Measurements from ENCODE around the gene SIGLEC8.

The SIGLEC8 gene

DNA sequence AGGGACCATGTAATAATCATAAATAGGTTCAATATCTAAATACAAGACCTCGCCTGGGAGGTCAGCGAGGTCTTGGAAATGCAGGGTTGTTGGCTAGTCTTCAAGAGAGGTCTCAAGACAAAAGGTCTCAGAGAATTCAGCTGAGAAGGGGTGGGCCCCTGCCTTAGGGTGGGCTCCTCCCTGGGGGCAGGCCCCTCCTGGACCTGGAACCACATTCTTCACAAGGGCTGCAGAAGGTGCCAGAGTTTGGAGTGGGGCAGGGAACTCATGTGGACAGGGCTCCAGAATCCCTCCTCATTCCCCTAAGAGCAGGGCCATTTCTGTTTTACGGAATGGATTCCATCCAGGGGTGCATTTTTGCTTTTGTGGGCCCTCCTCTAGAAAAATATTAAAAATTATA lies 30.2 kb upstream of the SIGLEC8 start:
- Histone ChIP-seq H3K9me3 (ENCODE audit: low read length) (no peaks in the 10 kb centered on the region), H3K27me3 (ENCODE audit: insufficient read depth, low read length) (peaks cover 2% of the 10 kb centered on the region), H3K36me3 (ENCODE audit: insufficient read depth, low read length) (no peaks in the 10 kb centered on the region), H3K4me1 (ENCODE audit: insufficient read depth, low read length) (no peaks in the 10 kb centered on the region), H2AFZ (ENCODE audit: low read depth, low read length) (no peak overlapping the region), H3K4me3 (ENCODE audit: low read length) (no peak overlapping the region)

DNA sequence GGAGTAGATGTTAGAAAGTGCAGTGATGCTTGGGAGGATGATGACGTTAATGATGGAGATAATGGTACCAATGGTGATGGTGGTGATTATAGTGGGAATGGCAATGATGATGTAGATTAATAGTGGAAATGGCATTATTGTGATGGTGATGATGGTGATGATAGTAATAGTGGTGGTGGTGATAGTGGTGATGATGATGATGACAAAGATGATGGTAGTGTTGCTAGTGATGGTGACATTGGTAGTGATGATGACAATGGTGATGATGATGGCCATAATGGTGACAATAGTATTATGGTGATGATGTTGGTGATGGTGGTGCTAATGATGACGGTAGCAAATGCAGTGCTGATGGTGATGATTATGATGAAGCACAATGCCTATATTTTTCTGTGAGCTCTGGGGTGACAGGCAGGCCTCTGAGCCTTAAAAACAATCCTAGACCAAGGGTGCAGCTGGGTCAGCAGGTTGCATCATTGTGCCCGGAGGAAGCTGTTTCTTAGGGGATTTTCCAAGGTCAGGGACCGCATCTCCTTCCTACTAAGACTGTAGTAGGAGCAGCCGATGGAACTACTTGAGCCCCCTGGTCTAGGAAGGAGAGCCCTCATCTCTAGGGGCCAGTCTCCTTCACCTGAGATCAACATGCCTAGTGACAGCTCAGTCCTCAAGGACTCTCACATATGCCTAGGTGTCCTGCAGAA lies 27.9 kb upstream of the SIGLEC8 start:
- H3K4me3 ChIP-seq (ENCODE audit: low read length), result no peak overlapping the region
- no peaks in the 10 kb centered on the region for H3K27me3 ChIP-seq (ENCODE audit: insufficient read depth, low read length)
- no peaks in the 10 kb centered on the region for H3K36me3 ChIP-seq (ENCODE audit: insufficient read depth, low read length)
- peaks cover 14% of the 10 kb centered on the region for H3K4me1 ChIP-seq (ENCODE audit: insufficient read depth, low read length)
- no peaks in the 10 kb centered on the region for H3K9me3 ChIP-seq (ENCODE audit: low read length)
- H2AFZ ChIP-seq (ENCODE audit: low read depth, low read length), result no peak overlapping the region

DNA sequence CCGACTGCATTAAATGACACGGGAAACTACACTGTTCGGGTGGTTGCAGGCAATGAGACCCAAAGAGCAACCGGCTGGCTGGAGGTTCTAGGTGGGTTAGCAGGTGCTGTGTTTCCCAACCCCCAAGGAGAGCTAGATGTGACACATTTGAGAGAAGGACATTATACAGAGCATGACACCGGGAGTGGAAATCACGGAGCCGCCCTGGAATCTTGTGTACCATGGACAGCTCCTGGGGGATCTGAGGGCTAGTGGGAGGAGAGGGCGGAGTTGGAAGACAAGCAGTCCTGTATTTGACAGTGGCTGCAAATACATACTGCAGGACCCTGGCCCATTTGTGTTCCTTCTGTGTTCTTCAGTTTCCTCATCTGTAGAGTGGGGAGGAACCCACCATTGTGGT lies 22.3 kb upstream of the SIGLEC8 start:
- Histone ChIP-seq H3K4me3 (ENCODE audit: low read length) (no peak overlapping the region), H3K36me3 (ENCODE audit: insufficient read depth, low read length) (no peaks in the 10 kb centered on the region), H3K4me1 (ENCODE audit: insufficient read depth, low read length) (peaks cover 14% of the 10 kb centered on the region), H2AFZ (ENCODE audit: low read depth, low read length) (no peak overlapping the region), H3K27me3 (ENCODE audit: insufficient read depth, low read length) (no peaks in the 10 kb centered on the region), H3K9me3 (ENCODE audit: low read length) (no peaks in the 10 kb centered on the region)

DNA sequence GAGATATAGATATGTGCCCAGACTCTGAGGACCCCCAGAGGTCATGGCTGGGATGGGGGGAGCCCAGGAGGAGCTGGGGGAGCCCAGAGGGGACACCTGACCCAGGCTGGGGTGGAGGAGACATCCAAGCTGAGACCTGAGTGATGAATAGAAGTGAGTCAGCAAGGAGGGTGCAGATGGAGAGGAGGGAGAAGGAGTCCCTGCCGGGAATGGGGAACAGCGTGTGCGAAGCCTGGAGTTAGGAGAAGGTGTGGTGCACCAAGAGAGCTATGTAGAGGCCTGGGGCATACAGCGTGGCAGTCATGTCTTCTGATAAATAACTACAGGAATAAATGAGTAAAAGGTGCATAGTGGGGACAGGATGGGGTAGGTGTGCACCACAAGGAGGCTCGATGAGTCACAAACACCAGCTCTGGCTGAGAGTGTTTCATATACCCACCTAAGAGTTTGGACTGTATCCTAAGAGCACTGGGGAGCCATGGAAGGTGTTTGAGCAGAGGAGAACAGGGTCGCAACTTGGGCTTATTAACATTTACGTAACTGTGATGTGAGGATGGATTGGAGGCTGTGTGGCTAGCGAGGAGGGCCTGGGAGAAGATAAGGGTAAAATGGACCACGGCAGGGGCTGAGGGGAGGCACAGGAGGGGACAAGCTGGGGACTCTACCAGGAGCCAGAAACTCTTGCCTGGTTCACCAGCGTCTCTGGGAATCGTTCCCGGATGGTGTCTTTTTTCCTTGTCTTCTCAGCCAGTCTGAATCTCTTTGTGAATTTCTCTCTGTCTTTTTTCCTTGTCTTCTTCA lies 21.5 kb upstream of the SIGLEC8 start:
- Histone ChIP-seq H3K4me1 (ENCODE audit: insufficient read depth, low read length) (peaks cover 14% of the 10 kb centered on the region), H3K36me3 (ENCODE audit: insufficient read depth, low read length) (no peaks in the 10 kb centered on the region), H3K27me3 (ENCODE audit: insufficient read depth, low read length) (no peaks in the 10 kb centered on the region), H3K4me3 (ENCODE audit: low read length) (no peak overlapping the region), H3K9me3 (ENCODE audit: low read length) (no peaks in the 10 kb centered on the region), H2AFZ (ENCODE audit: low read depth, low read length) (no peak overlapping the region)

DNA sequence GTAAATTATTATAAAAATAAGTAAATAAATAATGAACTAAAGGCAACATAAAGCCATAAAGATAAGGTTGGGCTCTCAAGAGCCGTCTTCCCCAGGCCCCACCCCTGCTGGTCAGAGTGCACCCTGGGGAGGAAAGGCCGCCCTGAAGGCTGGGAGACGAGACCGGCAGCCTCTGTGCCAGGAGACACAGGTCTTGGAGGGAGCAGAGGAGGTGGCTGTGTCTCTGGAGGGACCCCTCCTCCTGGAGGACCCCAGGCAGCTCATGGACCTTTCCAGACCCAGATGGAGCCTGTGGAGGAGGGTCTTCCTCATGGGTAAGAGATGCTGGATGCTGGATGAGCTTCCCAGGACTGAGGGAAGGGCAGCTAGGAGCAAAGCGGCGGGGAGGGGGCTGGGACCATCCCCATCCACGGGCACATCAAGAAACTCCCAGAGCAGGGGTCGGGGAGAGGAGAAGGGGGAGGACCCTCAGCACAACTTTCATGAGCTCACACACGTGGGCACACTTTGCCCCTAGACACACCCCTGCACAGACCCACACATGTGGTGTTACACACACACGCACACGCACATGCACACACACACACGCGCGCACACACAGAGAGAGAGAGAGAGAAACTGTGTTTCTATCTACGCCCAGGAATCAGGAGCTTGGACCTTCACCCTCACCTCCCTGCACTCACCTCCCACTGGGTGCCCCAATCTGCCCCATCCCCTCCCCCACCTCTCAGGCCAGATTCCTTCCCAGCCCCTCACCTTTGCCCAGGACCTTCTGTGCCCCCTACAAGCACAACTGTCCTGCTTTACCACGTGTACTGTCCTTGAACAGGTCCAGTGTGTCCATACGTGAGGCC lies 20.4 kb upstream of the SIGLEC8 start, which contains the start of gene CEACAM18:
TSS of gene CEACAM18 (plus strand) at position 159 of the 854 bp plus-strand sequence.
- no peaks in the 10 kb centered on the region for H3K27me3 ChIP-seq (ENCODE audit: insufficient read depth, low read length)
- no peaks in the 10 kb centered on the region for H3K9me3 ChIP-seq (ENCODE audit: low read length)
- H2AFZ ChIP-seq (ENCODE audit: low read depth, low read length), result no peak within 1 kb of the TSS
- no peak within 1 kb of the TSS for H3K4me3 ChIP-seq (ENCODE audit: low read length)
- H3K36me3 ChIP-seq (ENCODE audit: insufficient read depth, low read length), result no peaks in the 10 kb centered on the region
- H3K4me1 ChIP-seq (ENCODE audit: insufficient read depth, low read length), result peaks cover 14% of the 10 kb centered on the region

DNA sequence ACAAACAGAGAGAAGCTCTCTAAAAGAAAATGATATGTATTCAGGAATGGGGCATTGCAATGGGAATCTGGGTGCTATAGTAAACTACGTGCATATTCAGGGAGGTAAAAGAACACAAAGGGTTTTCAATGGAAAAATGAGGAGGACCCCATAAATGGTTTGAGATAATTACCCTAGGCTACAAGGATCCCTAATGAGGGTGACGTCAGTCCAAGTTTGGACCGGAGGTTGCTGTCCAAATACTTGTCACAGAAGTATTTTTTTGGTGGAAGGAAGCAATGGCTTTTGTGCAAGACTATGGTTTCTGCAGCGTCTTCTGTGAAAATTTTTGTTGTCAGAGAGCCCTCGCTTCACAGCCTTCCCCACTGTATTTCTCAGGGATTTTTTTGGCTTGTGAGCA lies 19.1 kb upstream of the SIGLEC8 start:
- Histone ChIP-seq H3K9me3 (ENCODE audit: low read length) (no peaks in the 10 kb centered on the region), H3K36me3 (ENCODE audit: insufficient read depth, low read length) (no peaks in the 10 kb centered on the region), H3K4me1 (ENCODE audit: insufficient read depth, low read length) (peaks cover 13% of the 10 kb centered on the region), H2AFZ (ENCODE audit: low read depth, low read length) (no peak overlapping the region), H3K27me3 (ENCODE audit: insufficient read depth, low read length) (no peaks in the 10 kb centered on the region), H3K4me3 (ENCODE audit: low read length) (no peak overlapping the region)

DNA sequence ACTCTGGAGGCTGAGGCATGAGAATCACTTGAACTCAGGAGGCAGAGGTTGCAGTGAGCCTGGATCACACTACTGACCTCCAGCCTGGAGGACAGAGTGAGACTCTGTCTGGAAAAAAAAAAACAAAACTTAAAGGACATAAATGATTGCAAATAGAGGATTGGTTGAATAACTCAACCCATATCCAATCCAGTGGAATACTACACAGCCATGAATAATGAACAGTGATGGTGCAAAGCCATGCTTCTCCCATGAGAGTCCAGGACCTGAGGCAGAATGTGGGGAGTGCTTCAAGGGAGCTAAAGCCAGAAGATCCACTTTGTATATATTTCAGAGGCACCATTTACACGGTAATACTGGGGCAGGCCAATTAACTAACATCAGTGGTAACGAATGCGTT lies 17.9 kb upstream of the SIGLEC8 start:
- no peaks in the 10 kb centered on the region for H3K36me3 ChIP-seq (ENCODE audit: insufficient read depth, low read length)
- no peaks in the 10 kb centered on the region for H3K27me3 ChIP-seq (ENCODE audit: insufficient read depth, low read length)
- H3K4me1 ChIP-seq (ENCODE audit: insufficient read depth, low read length), result peaks cover under 1% of the 10 kb centered on the region
- H2AFZ ChIP-seq (ENCODE audit: low read depth, low read length), result no peak overlapping the region
- no peak overlapping the region for H3K4me3 ChIP-seq (ENCODE audit: low read length)
- no peaks in the 10 kb centered on the region for H3K9me3 ChIP-seq (ENCODE audit: low read length)

DNA sequence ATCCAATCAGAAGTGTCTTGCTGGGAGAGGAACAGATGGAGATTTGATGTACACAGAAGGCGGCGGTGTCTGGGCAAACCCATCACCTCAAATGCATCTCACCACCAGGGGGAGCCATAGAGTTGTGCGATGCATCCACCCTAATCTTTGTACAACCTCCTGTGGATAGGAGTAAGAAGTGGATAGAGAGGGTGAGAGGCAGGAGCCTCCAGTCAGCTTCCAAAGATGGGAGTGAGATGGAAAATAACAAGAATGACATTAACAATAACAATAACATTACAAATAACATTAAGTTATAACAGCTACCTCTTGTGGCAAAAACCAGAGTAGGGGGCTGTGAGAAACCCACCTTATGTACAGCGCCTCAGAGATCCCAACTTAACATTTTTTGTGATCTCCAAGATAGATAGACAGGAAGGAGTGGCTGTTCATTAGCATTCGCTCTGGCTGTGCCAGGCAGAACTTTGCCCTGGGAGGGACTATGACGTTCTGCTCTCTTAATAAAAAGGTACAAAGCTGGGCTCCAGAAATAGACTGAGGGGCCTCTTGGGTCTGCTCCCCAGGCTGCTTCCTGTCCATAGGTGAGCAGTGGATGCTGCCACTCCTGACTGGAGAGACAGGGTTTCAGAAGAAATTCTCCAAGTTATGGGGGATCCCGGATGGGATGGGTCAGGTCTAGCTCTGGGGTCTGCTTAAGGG lies 14.9 kb upstream of the SIGLEC8 start:
- H3K4me3 ChIP-seq (ENCODE audit: low read length), result no peak overlapping the region
- H3K27me3 ChIP-seq (ENCODE audit: insufficient read depth, low read length), result no peaks in the 10 kb centered on the region
- H3K4me1 ChIP-seq (ENCODE audit: insufficient read depth, low read length), result no peaks in the 10 kb centered on the region
- H3K36me3 ChIP-seq (ENCODE audit: insufficient read depth, low read length), result no peaks in the 10 kb centered on the region
- H3K9me3 ChIP-seq (ENCODE audit: low read length), result no peaks in the 10 kb centered on the region
- H2AFZ ChIP-seq (ENCODE audit: low read depth, low read length), result no peak overlapping the region

DNA sequence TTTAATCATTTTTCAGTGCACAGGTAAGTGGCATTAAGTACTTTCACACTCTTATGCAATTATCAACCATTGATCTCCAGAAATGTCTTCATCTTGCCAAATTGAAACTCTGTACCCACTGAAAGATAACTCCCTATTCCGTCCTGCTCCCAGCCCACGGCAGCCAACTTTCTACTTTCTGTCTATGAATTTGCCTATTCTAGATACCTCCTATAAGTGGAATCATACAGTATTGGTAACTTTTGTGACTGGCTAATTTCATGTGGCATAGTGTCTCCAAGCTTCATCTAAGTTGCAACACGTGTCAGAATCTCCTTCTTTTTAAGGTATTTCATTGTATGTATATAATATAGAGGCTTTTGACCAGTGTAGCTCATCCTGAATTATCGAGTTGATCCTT lies 14.4 kb upstream of the SIGLEC8 start:
- Histone ChIP-seq H3K9me3 (ENCODE audit: low read length) (no peaks in the 10 kb centered on the region), H3K27me3 (ENCODE audit: insufficient read depth, low read length) (no peaks in the 10 kb centered on the region), H2AFZ (ENCODE audit: low read depth, low read length) (no peak overlapping the region), H3K4me1 (ENCODE audit: insufficient read depth, low read length) (no peaks in the 10 kb centered on the region), H3K4me3 (ENCODE audit: low read length) (no peak overlapping the region), H3K36me3 (ENCODE audit: insufficient read depth, low read length) (no peaks in the 10 kb centered on the region)

DNA sequence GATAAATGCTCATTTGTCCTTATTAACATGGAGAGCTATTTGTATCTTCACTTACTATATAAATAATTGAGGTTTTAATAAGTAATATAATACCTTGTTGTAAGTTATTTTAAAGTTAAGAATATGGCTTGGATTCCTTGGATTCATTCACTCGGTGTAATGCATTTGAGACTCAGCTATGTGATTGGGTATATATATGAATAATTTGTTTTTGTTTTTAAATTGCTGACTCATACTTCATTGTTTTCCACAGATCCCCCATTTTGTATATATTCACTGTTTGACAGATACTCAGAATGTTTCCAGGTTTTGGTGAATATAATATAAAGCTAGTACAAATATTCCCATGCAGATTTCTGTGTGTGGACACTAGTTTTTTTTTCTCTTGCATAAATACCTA lies 13.3 kb upstream of the SIGLEC8 start:
- no peak overlapping the region for H2AFZ ChIP-seq (ENCODE audit: low read depth, low read length)
- H3K36me3 ChIP-seq (ENCODE audit: insufficient read depth, low read length), result no peaks in the 10 kb centered on the region
- H3K27me3 ChIP-seq (ENCODE audit: insufficient read depth, low read length), result no peaks in the 10 kb centered on the region
- no peak overlapping the region for H3K4me3 ChIP-seq (ENCODE audit: low read length)
- H3K9me3 ChIP-seq (ENCODE audit: low read length), result no peaks in the 10 kb centered on the region
- no peaks in the 10 kb centered on the region for H3K4me1 ChIP-seq (ENCODE audit: insufficient read depth, low read length)

DNA sequence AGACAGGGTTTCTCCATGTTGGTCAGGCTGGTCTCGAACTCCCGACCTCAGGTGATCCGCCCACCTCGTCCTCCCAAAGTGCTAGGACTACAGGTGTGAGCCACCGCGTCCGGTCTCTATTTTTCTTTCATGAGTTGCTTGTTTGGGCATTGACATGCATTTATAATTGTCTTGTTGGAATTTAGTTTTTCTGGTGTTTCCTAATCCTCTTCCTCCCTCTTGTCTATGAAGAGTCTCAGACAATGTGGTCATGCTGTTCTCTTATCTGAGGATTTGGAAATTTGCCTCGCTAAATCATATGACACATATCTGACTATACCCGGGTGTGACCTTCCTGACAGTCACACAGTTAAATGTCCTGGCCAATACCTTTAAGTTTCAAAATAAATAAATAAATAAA lies 12.7 kb upstream of the SIGLEC8 start:
- H3K27me3 ChIP-seq (ENCODE audit: insufficient read depth, low read length), result no peaks in the 10 kb centered on the region
- no peaks in the 10 kb centered on the region for H3K4me1 ChIP-seq (ENCODE audit: insufficient read depth, low read length)
- H3K4me3 ChIP-seq (ENCODE audit: low read length), result no peak overlapping the region
- no peaks in the 10 kb centered on the region for H3K9me3 ChIP-seq (ENCODE audit: low read length)
- no peak overlapping the region for H2AFZ ChIP-seq (ENCODE audit: low read depth, low read length)
- H3K36me3 ChIP-seq (ENCODE audit: insufficient read depth, low read length), result no peaks in the 10 kb centered on the region

DNA sequence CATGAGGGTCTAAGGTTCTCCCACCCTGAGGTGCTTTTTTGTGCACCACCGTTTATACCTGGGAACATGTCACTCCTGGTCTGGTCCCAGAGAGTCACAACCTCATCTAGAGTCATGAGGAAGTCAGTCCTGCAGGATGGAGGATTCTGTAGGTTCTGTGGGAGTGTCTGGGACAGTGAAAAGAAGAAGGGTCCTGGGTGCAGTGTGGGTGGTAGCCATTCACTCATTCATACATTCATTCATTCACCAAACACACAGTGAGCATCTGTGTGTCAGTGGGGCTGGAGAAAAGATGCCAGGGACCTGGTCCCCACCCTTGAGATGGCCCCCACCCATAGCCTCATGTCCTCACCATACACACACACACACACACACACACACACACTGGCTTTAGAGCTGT lies 11.4 kb upstream of the SIGLEC8 start:
- H3K4me1 ChIP-seq (ENCODE audit: insufficient read depth, low read length), result no peaks in the 10 kb centered on the region
- no peak overlapping the region for H3K4me3 ChIP-seq (ENCODE audit: low read length)
- no peaks in the 10 kb centered on the region for H3K9me3 ChIP-seq (ENCODE audit: low read length)
- no peaks in the 10 kb centered on the region for H3K27me3 ChIP-seq (ENCODE audit: insufficient read depth, low read length)
- no peaks in the 10 kb centered on the region for H3K36me3 ChIP-seq (ENCODE audit: insufficient read depth, low read length)
- no peak overlapping the region for H2AFZ ChIP-seq (ENCODE audit: low read depth, low read length)
